Activated naive CD4-positive, alpha-beta T cell treated with anti-CD3 and anti-CD28 coated beads, Interleukin-2, amount 50 U/mL, for 16 hours (primary cell): Measurements from ENCODE around the gene ZNF439.
"Not testable (repeated sequence)": the region's sequence is repeated elsewhere in the genome, so short reads cannot be mapped to it uniquely, and the experiment has no call there.

ENCODE experiments used
- DNase-seq: peaks from one replicate; pipeline ENCODE4 v3.0.0-alpha.2; 2020

ZNF439 gene

DNA sequence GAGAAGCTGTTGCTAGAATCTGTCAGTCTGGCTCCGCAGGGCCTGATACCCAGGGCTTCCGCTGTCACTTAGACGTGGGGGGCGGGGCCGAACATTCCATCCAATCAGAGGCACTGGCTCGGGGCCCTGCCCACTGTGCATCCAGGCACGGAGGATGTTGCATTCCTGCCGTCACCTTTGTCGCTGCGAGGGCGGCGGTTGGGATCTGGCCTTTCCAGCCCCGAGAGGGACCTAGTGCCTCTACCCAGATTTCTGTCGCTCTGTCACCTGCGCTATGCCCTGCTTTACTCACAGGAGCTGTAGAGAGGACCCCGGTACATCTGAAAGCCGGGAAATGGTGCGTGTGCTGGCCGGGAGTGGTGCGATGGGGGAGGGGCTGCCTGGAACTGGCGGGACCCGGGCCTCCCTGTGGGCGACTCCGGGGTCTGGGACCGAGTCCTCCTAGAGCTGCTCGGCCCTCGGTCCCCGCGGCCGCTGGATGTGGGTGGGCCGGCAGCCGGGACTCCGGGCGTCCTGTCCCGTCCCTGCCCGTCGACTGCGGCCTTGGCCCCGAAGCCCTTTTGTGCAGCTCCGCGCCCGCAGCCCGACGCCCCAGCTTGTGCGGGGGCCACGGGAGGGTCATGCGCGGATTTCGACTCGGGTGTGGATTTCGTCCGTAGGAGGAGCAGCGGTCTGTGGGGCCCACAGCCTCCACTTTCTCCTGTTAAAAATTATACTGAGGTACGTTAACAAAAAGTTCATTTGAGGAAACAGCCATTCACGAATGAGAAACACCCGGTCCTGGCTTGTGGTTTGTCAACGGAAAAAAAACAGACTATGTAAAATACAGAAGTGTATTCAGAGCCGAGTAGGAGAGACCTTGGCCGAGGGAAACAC lies at the start of gene ZNF439:
Gene ZNF439, plus strand, starts transcription at position 133 of the 876 bp plus-strand sequence. Its CDS starts 142 bp downstream, at position 275.
- peak; percentile 91 for DNase-seq

DNA sequence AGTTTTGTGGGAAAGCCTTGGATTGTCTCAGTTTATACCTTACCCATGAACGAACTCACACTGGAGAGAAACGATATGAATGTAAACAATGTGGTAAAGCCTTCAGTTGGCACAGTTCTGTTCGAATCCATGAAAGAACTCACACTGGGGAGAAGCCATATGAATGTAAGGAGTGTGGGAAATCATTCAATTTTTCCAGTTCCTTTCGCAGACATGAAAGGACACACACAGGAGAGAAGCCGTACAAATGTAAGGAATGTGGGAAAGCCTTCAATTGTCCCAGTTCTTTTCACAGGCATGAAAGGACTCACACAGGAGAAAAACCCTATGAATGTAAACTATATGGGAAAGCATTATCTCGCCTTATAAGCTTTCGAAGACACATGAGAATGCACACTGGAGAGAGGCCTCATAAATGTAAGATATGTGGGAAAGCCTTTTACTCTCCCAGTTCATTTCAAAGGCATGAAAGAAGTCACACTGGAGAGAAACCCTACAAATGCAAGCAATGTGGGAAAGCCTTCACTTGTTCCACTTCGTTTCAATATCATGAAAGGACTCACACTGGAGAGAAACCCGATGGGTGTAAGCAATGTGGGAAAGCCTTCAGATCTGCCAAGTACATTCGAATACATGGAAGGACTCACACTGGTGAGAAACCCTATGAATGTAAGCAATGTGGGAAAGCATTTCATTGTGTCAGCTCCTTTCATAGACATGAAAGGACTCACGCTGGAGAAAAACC lies 42.0 kb upstream of the ZNF439 start:
- no peak for DNase-seq

DNA sequence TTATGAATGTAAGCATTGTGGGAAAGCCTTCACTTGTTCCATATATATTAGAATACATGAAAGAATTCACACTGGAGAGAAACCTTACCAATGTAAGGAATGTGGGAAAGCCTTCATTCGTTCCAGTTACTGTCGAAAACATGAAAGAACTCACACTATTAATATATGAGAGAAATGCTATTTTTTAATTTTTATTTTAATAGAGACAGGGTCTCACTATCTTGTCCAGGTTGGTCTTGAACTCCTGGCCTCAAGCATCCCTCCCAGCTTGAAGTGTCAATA lies 41.5 kb upstream of the ZNF439 start:
- DNase-seq: no peak

DNA sequence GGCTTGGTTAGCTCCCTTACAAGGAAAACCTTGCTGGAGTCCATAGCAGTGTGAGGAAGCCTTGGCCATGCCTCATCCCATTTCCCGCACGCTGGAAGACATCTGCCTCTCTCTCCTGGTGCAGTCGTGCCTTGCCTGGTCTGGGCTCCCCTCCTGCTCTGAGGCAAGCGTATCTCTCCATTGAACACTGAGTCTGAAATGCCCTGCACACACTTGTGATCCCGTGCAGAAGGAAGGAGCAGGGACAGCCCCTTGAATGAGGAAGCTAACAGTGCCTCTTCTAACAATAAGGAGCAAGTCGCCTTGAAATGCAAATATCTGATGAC lies 34.9 kb upstream of the ZNF439 start:
- DNase-seq: peak; percentile 12

DNA sequence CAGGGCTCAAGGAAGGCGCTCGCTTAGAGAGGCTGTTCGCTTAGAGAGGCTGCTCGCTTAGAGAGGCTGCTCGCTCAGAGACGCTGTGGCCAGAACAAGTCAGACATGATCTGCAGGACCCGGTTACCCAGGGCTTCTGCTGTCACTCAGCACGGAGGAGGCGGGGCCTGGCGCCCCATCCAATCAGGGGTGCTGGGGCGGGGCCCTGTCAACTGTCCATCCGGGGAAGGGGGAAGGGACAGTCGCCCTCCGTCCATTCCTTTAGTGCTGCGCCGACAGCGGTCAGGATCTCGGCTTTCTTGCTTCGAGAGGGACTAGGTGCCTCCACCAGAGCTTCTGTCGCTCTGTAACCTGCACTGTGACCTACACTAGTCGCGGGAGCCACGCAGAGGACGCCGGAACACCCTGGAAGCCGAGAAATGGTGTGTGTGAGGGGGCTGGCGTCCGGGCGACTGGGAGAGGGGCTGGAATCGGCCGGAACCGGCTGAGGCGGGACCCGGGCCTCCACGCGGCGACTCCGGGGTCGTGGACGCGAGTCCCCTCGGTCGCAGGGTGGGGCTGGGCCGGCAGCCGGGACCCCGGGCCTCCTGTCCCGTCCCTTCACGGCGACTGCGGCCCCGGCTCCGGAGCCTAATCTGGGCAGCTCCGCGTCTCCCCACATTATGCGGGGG lies 34.4 kb upstream of the ZNF439 start, which contains the start of gene ZNF440:
Gene ZNF440, plus strand, starts transcription at position 245 of the 671 bp plus-strand sequence. Its CDS starts 175 bp downstream, at position 420.
- peak; percentile 90 for DNase-seq

DNA sequence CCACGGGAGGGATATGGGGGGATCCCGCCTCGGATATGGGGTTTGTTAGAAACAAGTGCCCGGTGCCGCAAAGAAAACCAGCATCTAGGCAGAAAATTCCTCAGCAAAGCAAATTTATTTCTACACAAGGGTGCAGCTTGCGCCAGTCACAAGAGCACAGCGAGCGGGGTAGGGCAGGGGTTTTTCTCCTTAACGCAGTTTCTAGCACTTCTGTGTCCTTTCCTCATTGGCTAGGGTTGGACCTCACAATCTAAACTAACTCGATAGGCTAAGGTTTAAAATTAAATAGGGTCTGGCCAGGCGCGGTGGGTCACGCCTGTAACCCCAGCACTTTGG lies 33.9 kb upstream of the ZNF439 start:
- DNase-seq: no peak

DNA sequence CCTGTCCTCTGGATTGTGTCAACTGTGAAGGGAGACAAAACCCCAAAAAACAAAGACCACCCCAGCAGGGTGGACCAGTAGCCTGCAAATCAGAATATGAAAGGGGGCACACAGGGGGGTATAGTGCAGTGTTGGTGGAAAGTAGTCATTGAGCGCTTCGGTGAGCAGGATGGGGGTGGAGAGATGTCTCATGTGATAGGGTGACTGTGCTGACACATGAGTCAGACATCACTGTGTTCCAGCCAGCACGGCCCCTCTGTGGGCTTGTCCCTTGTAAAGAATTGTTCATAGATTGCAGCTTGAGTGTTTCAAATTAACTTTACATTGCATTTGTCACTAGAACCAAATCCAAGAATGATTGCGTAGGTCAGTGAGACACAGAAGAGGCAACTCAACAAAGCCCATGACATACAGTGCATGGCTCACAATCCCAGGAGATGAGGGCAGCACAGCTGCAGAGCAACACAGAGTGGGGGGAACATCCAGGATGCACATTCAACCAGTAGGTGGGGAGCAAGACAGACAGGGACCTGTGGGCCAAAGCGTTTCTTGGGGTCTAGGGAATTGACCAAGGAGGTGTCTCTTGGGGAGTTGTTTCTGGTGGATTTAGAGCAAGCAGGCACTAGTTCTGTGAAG lies 26.9 kb upstream of the ZNF439 start:
- DNase-seq: no peak

DNA sequence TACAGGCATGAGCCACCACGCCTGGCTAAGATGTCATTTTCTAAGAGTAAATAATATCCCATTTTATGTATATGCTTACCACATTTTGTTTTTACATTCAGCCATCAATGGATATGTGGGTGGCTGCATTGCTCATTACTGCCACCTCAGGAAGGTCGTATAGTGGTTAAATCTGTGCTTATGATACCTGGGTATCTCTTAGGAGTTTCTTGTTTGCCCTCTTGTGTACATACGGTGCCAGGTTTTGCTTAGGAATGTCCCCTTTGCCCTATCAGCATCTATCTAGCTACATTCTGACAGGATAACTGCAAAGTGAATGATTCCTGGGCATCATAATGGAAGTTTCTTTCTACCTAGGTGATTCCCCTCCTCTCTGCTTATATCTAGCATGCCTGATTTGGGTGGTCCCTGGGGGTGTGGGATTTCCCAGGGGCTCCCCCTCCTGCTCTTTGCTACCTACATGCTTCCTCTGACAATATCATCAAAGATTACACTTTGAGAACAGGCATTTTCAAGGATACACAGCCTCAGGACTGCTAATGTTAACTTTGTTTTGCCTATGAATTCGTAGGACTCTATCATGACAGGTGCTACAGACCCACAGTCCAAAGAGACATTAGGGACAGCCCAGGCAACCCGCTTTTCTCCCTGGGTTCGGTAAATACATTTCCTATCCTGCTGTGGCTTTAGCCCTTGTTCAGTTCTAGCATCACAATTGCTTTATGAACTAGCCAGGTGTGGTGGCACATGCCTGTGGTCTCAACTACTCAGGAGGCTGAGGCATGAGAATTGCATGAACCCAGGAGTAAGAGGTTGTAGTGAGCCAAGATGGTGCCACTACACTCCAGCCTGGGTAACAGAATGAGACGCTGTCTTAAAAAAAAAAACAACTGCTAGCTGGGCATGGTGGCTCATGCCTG lies 19.3 kb upstream of the ZNF439 start:
- DNase-seq: not testable (repeated sequence)

DNA sequence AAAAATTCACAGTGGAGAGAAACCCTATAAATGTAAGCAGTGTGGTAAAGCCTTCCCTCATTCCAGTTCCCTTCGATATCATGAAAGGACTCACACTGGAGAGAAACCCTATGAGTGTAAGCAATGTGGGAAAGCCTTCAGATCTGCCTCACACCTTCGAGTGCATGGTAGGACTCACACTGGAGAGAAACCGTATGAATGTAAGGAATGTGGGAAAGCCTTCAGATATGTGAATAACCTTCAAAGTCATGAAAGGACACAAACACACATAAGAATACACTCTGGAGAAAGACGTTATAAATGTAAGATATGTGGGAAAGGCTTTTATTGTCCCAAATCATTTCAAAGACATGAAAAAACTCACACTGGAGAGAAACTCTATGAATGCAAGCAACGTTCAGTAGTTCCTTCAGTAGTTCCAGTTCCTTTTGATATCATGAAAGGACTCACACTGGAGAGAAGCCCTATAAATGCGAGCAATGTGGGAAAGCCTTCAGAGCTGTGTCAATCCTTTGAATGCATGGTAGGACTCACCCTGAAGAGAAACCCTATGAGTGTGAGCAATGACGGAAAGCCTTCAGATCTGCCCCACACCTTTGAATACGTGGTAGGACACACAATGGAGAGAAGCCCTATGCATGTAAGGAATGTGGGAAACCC lies 16.1 kb upstream of the ZNF439 start:
- no peak for DNase-seq

DNA sequence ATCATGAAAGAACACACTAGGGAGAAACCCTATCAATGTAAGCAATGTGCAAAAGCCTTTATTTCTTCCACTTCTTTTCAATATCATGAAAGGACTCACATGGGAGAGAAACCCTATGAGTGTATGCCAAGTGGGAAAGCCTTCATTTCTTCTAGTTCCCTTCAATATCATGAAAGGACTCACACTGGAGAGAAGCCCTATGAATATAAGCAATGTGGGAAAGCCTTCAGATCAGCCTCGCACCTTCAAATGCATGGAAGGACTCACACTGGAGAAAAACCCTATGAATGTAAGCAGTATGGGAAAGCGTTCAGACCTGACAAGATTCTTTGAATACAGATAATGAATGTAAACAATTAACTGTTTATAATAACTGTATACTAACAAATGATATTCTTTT lies 15.0 kb upstream of the ZNF439 start:
- no peak for DNase-seq

DNA sequence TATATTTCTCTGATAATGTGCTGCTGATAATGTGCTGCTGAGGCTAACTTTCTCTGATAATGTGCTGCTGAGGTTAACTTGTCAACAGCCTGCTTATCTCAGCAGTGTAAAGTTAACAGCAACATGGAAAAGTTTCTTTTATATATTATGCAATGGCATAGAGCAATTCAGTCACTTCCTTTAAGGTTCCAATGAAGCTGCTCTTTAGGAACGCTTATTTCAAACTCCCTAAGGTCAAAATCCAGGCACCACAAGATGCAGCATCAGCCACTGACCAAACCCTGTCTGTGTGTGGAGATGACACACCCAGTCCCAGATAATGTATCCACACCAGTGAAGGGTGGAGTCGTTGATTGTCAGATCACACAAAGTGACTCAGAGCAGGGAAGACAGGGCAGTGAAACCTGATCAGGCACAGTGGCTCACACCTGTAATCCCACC lies 12.9 kb upstream of the ZNF439 start:
- DNase-seq: not testable (repeated sequence)

DNA sequence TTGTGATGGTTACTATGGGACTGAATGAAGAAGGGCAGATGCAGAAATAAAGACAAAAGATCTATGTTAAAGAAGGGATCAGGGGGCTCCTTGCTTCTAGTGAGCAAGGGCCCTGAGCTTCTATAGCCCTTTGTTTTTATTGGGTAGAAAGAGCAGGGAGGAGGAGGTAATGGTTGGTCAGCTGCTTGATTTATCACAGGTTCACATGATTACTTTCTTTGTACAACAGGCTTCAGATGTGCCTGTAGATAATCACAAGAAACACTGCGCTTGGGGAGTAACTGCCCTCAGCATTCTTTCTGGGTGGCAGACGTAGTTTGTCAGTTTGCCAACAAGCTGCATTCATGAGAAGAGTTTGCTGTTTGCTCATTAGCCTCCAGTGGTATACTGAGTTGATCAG lies 4.8 kb upstream of the ZNF439 start:
- DNase-seq: no peak

DNA sequence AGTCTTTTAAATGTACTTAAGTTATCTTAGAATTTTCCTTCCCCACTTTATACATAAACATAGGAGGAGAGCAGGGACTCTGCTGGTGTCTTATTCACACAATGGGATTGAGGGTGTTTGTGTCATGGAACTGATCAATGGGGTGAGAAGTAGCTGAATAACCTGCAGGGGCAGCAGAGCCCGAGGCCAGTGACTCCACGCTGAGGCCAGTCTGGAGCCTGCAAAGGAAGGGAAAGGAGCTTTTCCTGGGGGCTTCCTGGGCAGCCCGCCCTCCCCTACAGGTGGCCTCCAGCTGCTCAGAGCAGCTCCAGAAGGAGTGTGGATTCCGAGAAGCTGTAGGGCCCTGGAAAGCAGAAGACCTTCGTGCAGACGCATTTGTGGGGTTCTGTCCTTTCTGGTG lies 911 bp upstream of the ZNF439 start:
- not testable (repeated sequence) for DNase-seq

DNA sequence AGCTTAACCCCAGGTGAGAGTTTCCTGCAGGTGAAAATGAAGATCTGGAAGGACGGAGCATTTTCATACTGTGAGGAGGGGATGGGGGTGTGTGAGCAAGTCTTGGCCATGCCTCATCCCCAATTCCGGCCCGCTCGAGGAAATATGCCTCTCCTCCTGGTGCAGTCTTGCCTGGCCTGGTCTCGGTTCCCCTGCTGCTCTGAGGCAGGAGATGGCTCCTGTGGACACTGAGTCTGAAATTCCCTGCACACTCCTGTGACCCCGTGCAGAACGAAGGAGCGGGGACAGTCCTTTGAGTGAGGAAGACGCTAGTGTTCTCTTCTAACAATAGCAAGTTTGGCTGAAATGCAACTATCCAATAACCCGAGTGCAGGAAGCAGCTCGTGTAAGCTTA lies 329 bp upstream of the ZNF439 start:
- DNase-seq: no peak

DNA sequence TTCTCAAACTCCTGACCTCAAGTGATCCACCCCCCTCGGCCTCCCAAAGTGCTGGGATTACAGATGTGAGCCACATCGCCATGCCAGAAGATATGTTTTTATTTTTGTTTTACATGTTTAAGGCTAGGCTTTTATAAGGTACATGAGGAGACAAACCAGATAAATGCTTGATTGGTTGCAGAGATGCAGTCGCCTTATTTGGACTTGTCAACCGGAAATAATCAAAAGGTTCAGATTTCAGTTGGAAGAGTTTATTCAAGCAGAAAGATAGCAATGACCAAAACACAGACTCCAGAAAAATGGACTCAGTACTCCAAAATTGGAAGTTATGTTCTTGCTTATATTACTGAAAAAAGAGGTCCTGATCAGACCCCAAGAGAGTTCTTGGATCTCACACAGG lies 1.8 kb downstream of the ZNF439 start:
- DNase-seq: not testable (repeated sequence)

DNA sequence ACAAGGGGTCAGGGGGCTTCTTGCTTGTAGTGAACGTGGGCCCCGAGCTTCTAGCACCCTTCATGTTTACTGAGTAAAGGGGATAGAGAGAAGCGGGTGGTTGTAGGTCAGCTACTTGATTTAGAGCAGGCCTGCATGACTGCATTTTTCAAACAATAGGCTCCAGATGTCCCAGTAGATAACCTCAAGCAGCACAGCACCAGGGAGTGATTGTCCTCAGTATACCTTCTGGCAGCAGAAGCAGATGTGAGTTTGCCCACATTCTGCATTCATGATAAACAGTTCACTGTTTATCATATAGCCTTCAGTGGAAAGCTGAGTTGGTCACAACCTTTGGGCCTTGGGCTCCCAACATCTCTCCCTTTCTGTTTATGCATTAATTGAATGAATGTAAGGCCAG lies 4.8 kb downstream of the ZNF439 start:
- no peak for DNase-seq

DNA sequence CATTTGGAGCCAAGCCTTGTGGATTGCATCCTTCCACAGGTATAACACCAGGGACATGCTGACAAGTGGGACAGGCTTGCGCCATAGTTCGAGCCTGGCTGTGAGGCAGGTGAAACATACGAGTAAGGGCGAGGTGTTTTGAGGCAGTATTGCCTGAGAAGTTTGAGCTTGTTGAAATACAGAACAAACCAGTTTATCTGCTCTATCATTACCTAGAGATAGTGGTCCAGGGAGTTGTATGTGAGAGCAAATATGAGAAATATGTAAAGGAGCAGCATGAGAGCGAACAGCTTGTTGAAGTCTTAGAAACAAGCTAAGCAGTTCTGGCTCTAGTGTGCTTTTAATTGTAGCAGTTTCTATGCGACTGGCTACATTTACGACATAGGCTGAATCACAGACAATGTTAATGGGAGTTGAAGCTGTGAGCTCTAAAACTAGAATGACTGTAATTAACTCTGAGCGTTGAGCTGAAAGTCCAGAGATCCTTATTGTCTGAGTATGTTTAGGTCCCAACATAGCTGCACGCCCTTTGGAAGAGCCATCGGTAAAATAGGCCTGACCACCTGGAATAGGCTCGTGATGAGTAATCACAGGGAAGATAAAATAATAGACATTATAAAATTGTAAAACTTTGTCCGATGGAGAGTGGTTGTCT lies 8.2 kb downstream of the ZNF439 start:
- DNase-seq: no peak

DNA sequence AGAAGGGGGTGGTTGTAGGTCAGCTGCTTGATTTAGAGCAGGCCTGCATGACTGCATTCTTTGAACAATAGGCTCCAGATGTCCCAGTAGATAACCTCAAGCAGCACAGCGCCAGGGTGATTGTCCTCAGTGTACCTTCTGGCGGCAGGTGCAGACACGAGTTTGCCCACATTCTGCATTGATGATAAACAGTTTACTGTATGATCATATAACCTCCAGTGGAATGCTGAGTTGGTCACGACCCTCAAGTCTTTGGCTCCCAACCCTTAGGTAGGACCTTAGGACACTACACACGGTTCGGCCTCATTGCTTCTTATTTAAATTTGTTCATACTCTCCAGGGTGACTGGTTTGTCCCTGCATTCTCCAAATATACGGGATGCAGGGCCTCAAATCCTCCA lies 12.2 kb downstream of the ZNF439 start:
- no peak for DNase-seq

DNA sequence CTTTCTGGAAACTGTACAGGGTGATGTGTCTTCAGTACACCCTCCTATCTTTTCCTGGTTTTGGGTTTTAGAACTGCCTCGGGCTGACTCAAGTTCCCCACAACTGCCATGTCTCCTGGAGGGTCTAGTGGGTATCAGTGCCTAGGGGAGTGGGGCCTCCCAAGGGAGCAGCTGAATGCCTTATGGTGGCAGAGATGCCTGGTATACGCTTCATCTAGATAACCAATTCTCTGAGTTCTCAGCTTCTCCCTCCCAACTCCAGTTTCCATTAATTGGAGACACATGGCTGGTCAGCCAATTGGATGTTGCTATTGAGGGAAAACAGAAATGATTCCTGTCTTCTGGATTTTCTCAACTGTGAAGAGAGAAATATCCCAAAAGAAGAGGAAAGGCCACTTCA lies 12.8 kb downstream of the ZNF439 start:
- DNase-seq: no peak

DNA sequence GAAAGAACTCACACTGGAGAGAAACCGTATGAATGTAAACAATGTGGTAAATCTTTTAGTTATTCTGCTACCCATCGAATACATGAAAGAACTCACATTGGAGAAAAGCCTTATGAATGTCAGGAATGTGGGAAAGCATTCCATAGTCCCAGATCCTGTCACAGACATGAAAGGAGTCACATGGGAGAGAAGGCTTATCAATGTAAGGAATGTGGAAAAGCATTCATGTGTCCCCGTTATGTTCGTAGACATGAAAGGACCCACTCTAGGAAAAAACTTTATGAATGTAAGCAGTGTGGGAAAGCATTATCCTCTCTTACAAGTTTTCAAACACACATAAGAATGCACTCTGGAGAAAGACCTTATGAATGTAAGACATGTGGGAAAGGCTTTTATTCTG lies 19.2 kb downstream of the ZNF439 start:
- DNase-seq: not testable (repeated sequence)

DNA sequence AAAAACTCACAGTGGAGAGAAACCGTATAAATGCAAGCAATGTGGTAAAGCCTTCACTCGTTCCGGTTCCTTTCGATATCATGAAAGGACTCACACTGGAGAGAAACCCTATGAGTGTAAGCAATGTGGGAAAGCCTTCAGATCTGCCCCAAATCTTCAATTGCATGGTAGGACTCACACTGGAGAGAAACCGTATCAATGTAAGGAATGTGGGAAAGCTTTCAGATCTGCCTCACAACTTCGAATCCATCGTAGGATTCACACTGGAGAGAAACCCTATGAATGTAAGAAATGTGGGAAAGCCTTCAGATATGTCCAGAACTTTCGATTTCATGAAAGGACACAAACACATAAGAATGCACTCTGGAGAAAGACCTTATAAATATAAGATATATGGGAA lies 19.7 kb downstream of the ZNF439 start:
- DNase-seq: no peak
